Heart right ventricle (tissue), 16 donors: ENCODE data around the gene SLC17A6. TPM values are rescaled to one million over a fixed set of nuclear protein-coding genes. Genes with fewer than 3 reads are reported as not detected.
A peak's percentile ranks its signal among the peaks of the same experiment; 100 is the strongest.

ENCODE experiments used
- ATAC-seq, 8 donors: fragments of 200-7000 bp; cut with Tn5 transposase; one replicate each; pipeline ENCODE4 v1.9.1; 2020; ENCODE audit warnings: mild to moderate bottlenecking in 8 of 8, moderate library complexity in 8 of 8, moderate number of reproducible peaks in 1 of 8
- DNase-seq, 2 donors: peaks; one replicate each; pipeline ENCODE4 v3.0.0-alpha.2; 2020
- H3K27ac ChIP-seq, 10 donors: fragments of 200-600 bp; sonication (generic) in 2 of 10; one replicate each; pipeline versions ENCODE4 v1.5.0 to v1.8.0; 2020 to 2022; ENCODE audit warnings: mild to moderate bottlenecking in 3 of 10
- H3K27me3 ChIP-seq, 7 donors: fragments of 200-600 bp; one replicate each; pipeline ENCODE4 v1.8.0; 2021 to 2022; ENCODE audit warnings: mild to moderate bottlenecking in 2 of 7
- H3K36me3 ChIP-seq, 9 donors: fragments of 200-600 bp; sonication (generic) in 1 of 9; one replicate each; pipeline versions ENCODE4 v1.5.0 to v1.8.0; 2020 to 2022; ENCODE audit warnings: mild to moderate bottlenecking in 2 of 9
- H3K4me1 ChIP-seq, 9 donors: fragments of 200-600 bp; sonication (generic) in 1 of 9; one replicate each; pipeline versions ENCODE4 v1.5.0 to v1.8.0; 2020 to 2022; ENCODE audit warnings: mild to moderate bottlenecking in 4 of 9
- H3K4me3 ChIP-seq, 10 donors: fragments of 200-600 bp; sonication (generic) in 2 of 10; one replicate each; pipeline versions ENCODE4 v1.5.0 to v1.8.0; 2020 to 2022; ENCODE audit warnings: mild to moderate bottlenecking in 7 of 10, moderate library complexity in 2 of 10
- H3K9me3 ChIP-seq, 11 donors: fragments of 200-600 bp in 10 of 11; sonication (generic) in 2 of 11; one replicate each; pipeline versions ENCODE4 v1.5.0 to v1.8.0; 2013 to 2022; ENCODE audit warnings: mild to moderate bottlenecking in 2 of 11, control low read depth in 1 of 11, moderate library complexity in 1 of 11
- CTCF ChIP-seq, 9 donors: fragments of 200-600 bp; sonication (generic) in 2 of 9; IDR thresholded peaks; one replicate each; pipeline versions ENCODE4 v1.5.0 to v1.8.0; 2021 to 2022; ENCODE audit warnings: antibody characterized with exemption in 9 of 9, mild to moderate bottlenecking in 5 of 9, moderate library complexity in 1 of 9
- WGBS, 2 donors: extraction: QIAGEN DNeasy Blood & Tissue Kit; methylation state at CpG; one replicate each; pipeline ENCODE4 v1.1.7; 2013; ENCODE audit warnings: inconsistent platforms in 1 of 2; 5-methylcytosine and 5-hydroxymethylcytosine counted together
- intact Hi-C, 10 donors: fragments of 100-400 bp; cut with DNase I; formaldehyde crosslinking; loops; one replicate each; pipeline versions ENCODE4 v1.11.1 to v1.14.2; 2022
- polyA plus RNA-seq, 2 donors: library from polyadenylated mRNA; stranded (reverse); fragments of 200-250 nt; gene quantifications; one replicate each; pipeline ENCODE4 v1.2.3, GENCODE V29; 2013
- total RNA-seq, 10 donors: library from RNA; stranded (reverse); fragmentation: NEBNext Ultra II Directional in 3 of 10; extraction: Animal tissue kit (Norgen Biotek cat#: 25700) in 3 of 10; gene quantifications; one replicate each; pipeline versions ENCODE4 v1.2.1 to v1.2.4, GENCODE V29; 2021 to 2023
- donor health status: Arrhythmogenic right ventricular cardiomyopathy.
- donor health status: ischemic (EF 13 %, LVEDD 7.1; RV severe dilation, severe dysfunction).
- donor health status: healthy with polysubstance abuse.
- donor health status: DM: no; HTN: yes; CAD: no.
- donor health status: DM: no; HTN: no; CAD: no.
- donor health status: ischemic (EF 25% LVEDD 6.9; RV normal size, moderate dysfunction).
- donor health status: ischemic (EF 25% LVEDD 5.7; RV mildly dilated, moderate dysfunction).
- donor health status: healthy.
- donor health status: DM: yes; HTN: yes; CAD: no.
- donor health status: Ischemic cardiomyopathy.
- donor health status: ischemic (EF 35%, LVEDD 5.7; RV mildly dilated, moderate dysfunction).
- donor health status: nonischemic (EF 11% LVEDD 7.7; RV severe dilation, severe dysfunction).
- donor health status: DM: yes; HTN: yes; CAD: no.
- donor health status: PGD.
- donor health status: ischemic (EF 29% LVEDD 5.4; RV normal size, mild dysfunction).
- donor health status: nonischemic (EF 23%, LVEDD 6.1; RV moderate dilation, normal function).

The SLC17A6 gene
- total and polyA plus RNA-seq, 12 donors: not detected

- WGBS, 2 donors: 58 to 61% methylated on average over 4 of the region's 4 CpGs
Observed at GRCh38 chr11:22331771-22332170, 6.4 kb upstream of the SLC17A6 start.

GRCh38 chr11:22336587-22336986 lies 1.6 kb upstream of the SLC17A6 start:
- no peak for DNase-seq
- peaks cover 9 to 64% (median 59%) of the 10 kb centered on the region in 7 donors for H3K27me3 ChIP-seq
- no peaks in the 10 kb centered on the region for H3K9me3 ChIP-seq
- no peak for TF ChIP-seq CTCF (IDR thresholded peaks at IDR 0.05)
- no peak overlapping the region for H3K27ac ChIP-seq
- intact Hi-C loops: loop anchor here in 5 of 10 donors (5.0 to 10.0 kb wide), 5 partner anchors 118 to 451 kb away; partner anchors contain the start of gene GAS2 (in 1 of the 5)
- peaks cover 0 to 8% (median 0%) of the 10 kb centered on the region in 9 donors for H3K4me1 ChIP-seq
- no peak for ATAC-seq
- no peak overlapping the region for H3K4me3 ChIP-seq
- H3K36me3 ChIP-seq: no peaks in the 10 kb centered on the region

More at GRCh38 chr11:22331771-22332170, 6.4 kb upstream of the SLC17A6 start:
- intact Hi-C loops: loop anchor here in 8 of 10 donors (2.0 to 10.0 kb wide), 7 partner anchors 123 to 461 kb away; no protein-coding TSS in a partner anchor
- no peak for DNase-seq
- no peak for ATAC-seq
- no peak overlapping the region for H3K27ac ChIP-seq
- no peaks in the 10 kb centered on the region for H3K9me3 ChIP-seq
- H3K4me1 ChIP-seq: no peaks in the 10 kb centered on the region
- no peaks in the 10 kb centered on the region for H3K36me3 ChIP-seq
- peaks cover 0 to 34% (median 14%) of the 10 kb centered on the region in 7 donors for H3K27me3 ChIP-seq
- TF ChIP-seq CTCF (IDR thresholded peaks at IDR 0.05): peak in 1 of 9 donors; percentile 12
- no peak overlapping the region for H3K4me3 ChIP-seq

- Histone ChIP-seq H3K4me1 (peaks cover 0 to 12% (median 0%) of the 10 kb centered on the region in 9 donors), H3K27me3 (peaks cover 19 to 94% (median 89%) of the 10 kb centered on the region in 7 donors), H3K27ac (no peak overlapping the region), H3K9me3 (no peaks in the 10 kb centered on the region), H3K36me3 (no peaks in the 10 kb centered on the region), H3K4me3 (no peak overlapping the region)
- intact Hi-C loops: loop anchor here in 5 of 10 donors (5.0 to 10.0 kb wide), 5 partner anchors 115 to 448 kb away; partner anchors contain the start of gene GAS2 (in 1 of the 5)
- 8 to 9% methylated on average over 9 of the region's 9 CpGs for WGBS, 2 donors
- DNase-seq: no peak
- ATAC-seq: no peak
- no peak for TF ChIP-seq CTCF (IDR thresholded peaks at IDR 0.05)
Observed at GRCh38 chr11:22339611-22340010, 1.4 kb downstream of the SLC17A6 start.

GRCh38 chr11:22340235-22340634 lies 2.1 kb downstream of the SLC17A6 start:
- intact Hi-C loops: no loop called here
- no peak for TF ChIP-seq CTCF (IDR thresholded peaks at IDR 0.05)
- Histone ChIP-seq H3K27ac (no peak overlapping the region), H3K27me3 (peaks cover 19 to 97% (median 95%) of the 10 kb centered on the region in 7 donors), H3K4me1 (peaks cover 0 to 12% (median 0%) of the 10 kb centered on the region in 9 donors), H3K4me3 (no peak overlapping the region), H3K9me3 (no peaks in the 10 kb centered on the region), H3K36me3 (no peaks in the 10 kb centered on the region)
- ATAC-seq: no peak
- WGBS, 2 donors: 15 to 17% methylated on average over 6 of the region's 6 CpGs
- no peak for DNase-seq
